Activated T-cell treated with anti-CD3 and anti-CD28 coated beads for 4 hours (primary cell): ENCODE data around the gene POLR2E.

Experiments used
- DNase-seq: peaks from one replicate; pipeline ENCODE4 v3.0.0-alpha.2; 2020

POLR2E gene

DNA sequence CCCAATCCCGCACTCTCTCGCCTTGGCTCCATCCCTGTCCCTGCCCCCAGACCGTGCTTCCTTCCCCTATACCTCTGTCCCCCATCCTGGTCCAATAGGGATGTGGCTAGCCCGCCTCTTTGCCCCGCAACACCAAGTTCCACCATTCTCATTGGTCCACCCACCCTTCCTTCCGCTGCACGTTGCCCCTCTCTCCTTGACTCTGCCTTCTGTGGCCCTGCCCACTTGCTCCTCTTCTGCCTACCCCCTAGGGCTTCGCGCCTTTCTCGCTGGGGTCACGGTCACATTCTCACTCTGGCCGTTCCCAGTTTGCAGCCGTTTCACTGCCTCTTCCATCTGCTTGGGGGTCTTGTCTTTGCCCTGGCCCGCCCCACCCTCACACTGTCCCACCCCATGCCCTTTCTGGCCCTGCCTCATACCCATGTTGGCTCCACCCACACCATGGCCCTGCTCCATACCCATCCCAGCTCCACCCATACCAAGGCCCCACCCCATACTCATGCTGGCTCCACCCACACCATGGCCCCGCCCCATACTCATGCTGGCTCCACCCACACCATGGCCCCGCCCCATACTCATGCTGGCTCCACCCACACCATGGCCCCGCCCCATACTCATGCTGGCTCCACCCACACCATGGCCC lies 32.7 kb downstream of the POLR2E start:
- DNase-seq, result no peak

DNA sequence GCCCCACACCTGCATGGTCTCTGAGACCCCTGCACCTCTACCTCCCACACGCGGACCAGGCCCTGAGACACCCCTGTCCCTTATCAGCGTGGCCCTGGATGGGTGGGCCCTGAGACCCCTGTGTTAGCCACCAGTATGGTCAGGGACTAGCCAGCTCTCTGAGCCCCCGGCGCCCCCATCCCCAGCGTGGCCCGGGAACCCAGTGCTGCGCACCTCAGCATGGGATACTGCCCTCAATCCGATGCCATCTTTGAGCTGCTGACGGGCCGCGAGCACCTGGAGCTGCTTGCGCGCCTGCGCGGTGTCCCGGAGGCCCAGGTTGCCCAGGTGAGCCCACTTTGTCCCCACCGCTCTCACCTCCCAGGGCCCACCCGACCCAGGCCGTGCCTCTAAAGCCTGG lies 33.2 kb downstream of the POLR2E start:
- no peak for DNase-seq

DNA sequence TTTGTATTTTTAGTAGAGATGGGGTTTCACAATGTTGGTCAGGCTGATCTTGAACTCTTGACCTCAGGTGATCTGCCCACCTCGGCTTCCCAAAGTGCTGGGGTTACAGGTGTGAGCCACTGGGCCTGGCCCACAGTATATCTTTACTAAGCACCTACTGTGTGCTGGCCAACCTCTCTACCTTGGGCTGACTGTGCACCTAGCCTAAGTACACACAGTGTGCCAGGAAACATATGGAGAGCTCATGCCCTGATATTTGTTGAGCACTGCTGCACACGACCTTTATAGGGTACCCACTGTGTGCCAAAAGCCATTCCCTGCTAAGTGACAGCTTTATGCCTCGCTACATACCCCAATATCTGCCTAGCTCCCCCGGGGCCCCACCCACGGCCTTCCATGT lies 34.5 kb downstream of the POLR2E start:
- DNase-seq, result no peak

DNA sequence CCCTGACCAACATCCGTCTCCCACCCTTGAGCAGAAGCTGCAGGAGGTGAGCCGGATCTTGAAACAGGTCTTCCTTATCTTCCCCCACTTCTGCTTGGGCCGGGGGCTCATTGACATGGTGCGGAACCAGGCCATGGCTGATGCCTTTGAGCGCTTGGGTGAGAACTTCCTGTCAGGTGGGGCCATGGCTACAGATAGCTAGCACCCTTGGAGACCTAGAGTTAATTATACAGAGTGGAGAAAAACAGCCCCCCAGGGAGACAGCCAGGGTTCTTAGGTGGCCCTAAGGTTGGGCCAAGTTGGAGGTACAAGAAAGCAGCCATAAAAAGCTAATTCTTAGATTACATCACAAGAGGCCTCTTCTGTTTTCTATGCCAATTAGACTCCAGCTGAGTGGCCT lies 37.1 kb downstream of the POLR2E start:
- no peak for DNase-seq

DNA sequence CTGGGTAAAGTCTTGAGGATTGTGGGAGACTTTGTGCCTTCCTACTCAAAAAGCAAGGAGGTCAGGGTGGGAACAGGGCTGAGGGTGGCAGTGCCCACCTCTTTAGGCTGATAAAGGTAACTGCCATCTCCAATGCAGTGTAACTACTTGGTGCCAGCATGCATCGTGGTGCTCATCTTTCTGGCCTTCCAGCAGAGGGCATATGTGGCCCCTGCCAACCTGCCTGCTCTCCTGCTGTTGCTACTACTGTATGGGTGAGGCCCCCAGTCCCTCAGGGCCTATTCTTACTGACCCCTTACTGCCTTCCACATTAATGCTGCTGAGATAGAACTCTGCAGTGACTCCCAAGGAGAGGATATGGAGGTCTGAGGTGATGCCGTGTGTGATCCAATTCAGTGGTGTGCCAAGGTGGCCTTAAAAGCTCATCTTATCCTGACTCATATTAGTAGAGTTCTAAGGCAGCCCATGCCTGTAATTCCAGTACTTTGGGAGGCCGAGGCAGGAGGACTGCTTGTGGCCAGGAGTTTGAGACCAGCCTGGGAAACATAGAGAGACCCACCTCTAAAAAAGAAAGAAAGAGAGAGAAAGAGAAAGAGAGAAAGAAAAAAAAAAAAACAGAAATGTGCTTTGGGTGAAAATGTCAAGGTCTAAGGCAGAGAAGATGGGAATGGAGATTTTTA lies 37.9 kb downstream of the POLR2E start:
- no peak for DNase-seq

DNA sequence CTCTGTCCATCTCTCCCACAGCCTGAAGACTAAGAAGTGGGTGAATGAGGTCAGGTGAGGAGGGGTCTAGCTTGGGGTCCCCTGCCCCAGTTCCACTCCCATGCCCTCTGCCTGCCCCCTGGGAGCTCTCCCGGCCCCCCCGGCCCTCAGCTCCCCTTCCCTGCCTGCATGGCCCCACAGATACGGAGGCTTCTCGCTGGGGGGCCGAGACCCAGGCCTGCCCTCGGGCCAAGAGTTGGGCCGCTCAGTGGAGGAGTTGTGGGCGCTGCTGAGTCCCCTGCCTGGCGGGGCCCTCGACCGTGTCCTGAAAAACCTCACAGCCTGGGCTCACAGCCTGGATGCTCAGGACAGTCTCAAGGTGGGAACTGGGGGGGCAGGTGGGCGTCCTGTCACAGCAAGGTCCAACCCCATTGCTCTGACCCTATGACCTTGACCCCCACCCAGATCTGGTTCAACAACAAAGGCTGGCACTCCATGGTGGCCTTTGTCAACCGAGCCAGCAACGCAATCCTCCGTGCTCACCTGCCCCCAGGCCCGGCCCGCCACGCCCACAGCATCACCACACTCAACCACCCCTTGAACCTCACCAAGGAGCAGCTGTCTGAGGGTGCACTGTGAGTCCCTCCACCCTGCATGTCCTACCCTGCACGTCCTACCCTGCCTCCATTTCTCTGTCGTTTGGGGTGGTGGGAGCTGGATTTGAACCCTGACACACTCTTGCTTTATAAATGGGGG lies 39.1 kb downstream of the POLR2E start:
- no peak for DNase-seq

DNA sequence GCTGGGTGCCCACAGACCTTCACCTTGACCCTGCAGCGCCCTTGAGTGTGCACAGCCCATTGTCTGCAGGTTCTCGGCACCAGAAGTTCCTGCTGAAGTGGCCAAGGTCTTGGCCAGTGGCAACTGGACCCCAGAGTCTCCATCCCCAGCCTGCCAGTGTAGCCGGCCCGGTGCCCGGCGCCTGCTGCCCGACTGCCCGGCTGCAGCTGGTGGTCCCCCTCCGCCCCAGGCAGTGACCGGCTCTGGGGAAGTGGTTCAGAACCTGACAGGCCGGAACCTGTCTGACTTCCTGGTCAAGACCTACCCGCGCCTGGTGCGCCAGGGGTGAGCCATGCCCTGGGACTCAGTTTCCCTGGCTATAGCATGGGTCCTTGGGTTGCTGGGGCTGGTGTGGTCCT lies 40.1 kb downstream of the POLR2E start:
- DNase-seq, result no peak

DNA sequence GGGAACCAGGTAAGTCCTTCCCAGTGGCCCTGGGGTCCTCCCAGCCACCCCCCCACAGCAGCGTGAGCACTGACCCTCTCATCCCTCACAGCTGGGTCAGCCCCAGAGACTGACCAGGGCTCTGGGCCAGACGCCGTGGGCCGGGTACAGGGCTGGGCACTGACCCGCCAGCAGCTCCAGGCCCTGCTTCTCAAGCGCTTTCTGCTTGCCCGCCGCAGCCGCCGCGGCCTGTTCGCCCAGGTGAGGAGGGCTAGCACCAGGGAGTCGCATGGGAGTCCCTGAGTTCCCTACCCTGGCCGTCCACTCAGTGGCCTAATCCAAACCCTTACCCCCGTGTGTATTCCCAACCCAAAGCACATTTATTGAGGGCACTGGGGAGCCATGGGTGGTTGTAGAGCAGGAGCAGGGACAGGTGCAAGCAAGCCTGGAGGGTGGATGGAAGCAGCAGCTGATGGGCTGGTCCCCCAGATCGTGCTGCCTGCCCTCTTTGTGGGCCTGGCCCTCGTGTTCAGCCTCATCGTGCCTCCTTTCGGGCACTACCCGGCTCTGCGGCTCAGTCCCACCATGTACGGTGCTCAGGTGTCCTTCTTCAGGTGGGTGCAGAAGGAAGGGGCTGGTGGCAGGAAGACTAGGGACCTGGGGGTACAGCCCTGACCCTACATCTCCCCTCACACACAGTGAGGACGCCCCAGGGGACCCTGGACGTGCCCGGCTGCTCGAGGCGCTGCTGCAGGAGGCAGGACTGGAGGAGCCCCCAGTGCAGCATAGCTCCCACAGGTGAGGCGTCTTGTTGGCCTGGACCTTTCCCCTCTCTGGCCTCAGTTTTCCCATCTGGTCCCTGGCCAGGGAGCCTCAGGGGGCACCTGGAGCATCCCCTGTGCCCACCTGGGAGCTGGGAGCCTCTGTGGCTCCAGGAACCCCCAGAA lies 40.8 kb downstream of the POLR2E start:
- DNase-seq, result no peak

DNA sequence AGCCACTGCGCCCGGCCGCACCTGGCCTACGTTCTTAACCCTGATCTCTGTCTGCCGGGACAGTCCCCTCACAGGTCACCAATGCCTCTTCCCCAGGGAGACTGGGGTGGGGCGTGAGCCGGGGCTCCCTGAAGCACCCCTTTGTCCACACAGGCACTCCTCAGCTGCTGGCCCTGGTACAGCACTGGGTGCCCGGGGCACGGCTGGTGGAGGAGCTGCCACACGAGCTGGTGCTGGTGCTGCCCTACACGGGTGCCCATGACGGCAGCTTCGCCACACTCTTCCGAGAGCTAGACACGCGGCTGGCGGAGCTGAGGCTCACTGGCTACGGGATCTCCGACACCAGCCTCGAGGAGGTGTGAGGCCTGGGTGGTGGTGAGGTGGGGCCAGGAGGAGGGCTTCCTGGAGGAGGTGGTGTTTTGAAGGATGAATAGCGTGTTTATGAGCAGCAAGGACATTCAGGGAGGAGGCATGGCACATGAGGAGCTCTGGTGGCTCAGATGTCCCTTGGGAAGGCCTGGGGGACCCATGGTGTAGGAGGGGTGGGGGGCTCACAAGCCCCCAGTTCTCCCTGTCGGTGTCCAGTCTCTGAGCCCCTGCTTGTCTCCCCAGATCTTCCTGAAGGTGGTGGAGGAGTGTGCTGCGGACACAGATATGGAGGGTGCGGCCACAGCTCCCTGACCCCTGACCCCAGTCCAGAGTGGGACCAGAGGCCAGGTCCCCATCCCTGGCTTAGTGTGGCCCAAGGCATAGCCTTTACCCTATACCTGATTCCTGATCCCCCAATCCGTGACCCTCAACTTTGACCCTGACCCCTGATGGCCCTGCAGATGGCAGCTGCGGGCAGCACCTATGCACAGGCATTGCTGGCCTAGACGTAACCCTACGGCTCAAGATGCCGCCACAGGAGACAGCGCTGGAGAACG lies 41.7 kb downstream of the POLR2E start:
- no peak for DNase-seq

DNA sequence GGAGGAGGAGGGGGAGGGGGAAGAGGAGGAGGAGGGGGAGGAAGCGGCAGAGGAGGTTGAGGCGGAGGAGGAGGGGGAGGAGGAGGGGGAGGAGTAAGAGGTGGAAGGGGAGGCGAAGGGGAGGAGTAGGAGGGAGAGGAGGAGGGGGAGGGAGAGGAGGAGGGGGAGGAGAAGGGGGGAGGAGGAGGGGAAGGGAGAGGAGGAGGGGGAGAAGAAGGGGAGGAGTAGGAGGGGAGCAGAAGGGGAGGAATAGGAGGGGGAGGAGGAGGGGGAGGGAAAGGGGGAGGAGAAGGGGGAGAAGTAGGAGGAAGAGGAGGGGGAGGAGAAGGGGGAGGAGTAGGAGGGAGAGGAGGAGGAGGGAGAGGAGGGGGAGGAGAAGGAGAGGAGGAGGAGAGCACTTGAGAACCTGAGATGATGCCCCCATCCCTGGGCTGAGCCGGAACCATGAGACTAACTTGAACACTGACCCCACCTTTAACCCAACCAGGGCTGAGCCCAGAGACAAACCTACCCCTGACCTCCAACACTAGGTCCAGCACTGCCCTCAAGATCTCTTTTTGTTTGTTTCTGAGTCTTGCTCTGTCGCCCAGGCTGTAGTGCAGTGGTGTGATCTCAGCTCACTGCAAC lies 42.7 kb downstream of the POLR2E start:
- no peak for DNase-seq

DNA sequence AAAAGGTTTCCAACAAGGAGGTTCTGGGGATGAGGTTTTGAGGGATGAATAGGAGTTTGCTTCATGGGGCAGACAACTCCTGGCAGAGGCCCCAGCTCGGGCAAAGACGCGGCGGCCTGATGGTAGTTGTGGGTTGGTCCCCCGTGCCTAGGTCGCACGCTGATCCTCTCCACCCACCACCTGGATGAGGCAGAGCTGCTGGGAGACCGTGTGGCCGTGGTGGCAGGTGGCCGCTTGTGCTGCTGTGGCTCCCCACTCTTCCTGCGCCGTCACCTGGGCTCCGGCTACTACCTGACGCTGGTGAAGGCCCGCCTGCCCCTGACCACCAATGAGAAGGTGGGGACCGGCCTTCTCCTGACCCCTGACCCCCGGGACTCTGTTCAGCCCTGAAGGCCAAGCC lies 43.4 kb downstream of the POLR2E start:
- DNase-seq, result no peak

DNA sequence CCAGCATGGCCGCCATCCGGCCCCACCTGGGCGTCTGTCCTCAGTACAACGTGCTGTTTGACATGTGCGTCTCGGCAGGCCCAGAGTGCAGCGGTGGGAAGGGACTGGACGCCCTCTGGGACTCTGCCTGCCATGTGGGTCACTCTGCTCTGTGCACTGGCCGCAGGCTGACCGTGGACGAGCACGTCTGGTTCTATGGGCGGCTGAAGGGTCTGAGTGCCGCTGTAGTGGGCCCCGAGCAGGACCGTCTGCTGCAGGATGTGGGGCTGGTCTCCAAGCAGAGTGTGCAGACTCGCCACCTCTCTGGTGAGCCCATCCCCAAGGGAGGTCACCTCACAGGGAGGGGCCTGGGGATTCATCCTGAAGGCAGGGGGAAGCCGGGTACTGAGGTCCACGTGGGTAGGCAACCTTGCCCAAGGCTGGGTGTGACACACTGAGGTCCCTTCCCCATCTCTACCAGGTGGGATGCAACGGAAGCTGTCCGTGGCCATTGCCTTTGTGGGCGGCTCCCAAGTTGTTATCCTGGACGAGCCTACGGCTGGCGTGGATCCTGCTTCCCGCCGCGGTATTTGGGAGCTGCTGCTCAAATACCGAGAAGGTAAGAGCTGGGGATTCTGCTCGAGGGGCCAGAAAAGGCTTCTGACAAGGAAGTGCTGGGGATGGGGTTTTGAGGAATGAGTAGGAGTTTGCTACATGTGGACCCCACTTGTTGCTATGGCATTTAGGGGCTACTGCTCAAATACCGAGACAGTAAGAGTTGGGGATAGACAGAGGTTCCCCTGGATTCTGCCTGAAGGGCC lies 44.0 kb downstream of the POLR2E start:
- no peak for DNase-seq

DNA sequence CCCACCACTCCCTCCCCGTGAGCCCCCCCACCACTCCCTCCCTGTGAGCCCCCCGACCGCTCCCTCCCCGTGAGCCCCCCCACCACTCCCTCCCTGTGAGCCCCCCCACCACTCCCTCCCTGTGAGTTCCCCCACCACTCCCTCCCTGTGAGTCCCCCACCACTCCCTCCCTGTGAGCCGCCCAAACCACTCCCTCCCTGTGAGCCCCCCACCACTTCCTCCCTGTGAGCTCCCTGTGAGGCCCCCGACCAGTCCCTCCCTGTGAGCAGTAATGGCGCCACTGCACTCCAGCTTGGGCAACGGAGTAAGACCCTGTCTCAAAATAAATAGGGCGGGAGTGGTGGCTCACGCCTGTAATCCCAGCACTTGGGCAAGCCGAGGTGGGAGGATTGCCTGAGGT lies 45.4 kb downstream of the POLR2E start:
- no peak for DNase-seq

DNA sequence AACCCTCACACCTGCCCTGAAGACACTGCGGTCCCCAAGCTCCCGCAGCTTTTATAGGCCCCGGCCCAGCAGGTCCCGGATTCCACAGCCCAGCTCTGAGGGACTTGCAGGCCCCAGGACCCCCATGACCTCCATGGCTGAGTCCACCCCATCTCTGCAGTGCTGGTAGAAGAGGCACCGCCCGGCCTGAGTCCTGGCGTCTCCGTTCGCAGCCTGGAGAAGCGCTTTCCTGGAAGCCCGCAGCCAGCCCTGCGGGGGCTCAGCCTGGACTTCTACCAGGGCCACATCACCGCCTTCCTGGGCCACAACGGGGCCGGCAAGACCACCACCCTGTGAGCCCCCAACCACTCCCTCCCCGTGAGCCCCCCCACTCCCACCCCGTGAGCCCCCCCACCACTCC lies 46.1 kb downstream of the POLR2E start:
- DNase-seq, result no peak

DNA sequence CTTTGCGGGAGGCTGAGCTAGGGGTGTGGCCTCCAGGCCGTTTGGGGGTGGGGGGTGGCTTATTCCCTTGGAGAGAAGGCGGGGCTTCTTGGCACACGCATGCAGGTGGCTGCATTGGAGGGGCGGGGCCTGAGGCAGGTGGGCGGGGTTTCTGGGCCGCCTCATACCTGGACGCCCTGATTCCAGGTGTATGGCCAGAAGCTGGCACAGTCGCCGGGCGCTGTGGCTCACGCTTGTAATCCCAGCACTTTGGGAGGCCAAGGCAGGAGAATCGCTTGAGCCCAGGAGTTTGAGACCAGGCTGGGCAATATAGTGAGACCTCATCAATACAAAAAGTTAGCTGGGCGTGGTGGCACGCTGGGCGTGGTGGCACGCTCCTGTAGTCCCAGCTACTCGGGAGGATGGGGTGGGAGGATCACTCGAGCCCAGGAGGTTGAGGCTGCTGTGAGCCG lies 47.5 kb downstream of the POLR2E start:
- DNase-seq, result no peak

DNA sequence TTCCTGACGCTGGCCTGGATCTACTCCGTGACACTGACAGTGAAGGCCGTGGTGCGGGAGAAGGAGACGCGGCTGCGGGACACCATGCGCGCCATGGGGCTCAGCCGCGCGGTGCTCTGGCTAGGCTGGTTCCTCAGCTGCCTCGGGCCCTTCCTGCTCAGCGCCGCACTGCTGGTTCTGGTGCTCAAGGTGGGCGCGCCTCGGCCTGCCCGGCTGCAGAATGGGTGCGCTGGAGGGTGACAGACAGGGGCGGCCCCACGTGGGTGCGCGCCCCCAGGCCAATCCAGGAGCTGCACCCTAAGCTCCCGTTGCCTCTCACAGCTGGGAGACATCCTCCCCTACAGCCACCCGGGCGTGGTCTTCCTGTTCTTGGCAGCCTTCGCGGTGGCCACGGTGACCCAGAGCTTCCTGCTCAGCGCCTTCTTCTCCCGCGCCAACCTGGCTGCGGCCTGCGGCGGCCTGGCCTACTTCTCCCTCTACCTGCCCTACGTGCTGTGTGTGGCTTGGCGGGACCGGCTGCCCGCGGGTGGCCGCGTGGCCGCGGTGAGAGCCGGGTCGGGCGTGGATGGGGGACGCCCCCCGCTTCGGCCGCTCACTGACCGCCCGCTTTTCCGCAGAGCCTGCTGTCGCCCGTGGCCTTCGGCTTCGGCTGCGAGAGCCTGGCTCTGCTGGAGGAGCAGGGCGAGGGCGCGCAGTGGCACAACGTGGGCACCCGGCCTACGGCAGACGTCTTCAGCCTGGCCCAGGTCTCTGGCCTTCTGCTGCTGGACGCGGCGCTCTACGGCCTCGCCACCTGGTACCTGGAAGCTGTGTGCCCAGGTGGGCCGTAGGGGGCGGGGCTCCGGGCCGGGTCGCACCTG lies 48.1 kb downstream of the POLR2E start:
- no peak for DNase-seq

DNA sequence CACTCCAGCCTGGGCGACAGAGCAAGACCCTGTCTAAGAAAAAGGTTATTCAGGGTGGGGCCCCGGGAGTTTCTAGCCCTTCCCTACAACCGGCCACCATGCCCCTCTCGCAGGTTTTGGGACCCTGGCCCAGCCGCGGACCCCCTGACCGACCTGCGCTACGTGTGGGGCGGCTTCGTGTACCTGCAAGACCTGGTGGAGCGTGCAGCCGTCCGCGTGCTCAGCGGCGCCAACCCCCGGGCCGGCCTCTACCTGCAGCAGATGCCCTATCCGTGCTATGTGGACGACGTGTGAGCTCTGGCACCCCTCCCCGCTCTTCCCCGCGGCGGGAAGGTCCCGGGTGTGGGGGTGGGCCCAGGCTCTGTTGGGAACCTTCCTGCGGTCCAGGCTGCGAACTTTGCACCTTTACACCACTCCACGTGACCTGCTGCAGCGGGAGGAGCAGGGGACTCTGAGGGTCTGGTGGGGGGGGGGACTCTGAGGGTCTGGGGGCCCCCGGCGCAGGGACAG lies 49.0 kb downstream of the POLR2E start:
- no peak for DNase-seq

DNA sequence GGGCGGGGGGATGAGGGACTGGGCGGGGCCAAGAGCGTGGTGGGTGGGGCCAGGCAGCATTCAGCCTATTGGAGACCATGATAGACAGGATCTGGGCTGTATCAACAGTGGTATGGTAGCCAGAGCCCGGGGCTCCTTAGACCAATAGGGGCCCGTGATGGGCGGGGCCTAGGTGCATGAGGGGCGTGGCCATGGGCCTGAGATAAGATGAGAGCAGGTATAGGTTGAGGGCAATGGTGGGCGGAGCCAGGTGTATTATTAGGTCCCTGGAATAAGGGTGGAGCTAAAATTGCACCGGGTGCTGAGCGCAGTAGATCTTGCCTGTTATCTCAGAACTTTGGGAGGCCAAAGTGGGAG lies 50.0 kb downstream of the POLR2E start:
- DNase-seq, result no peak
